Mesenchymal stem cell (in vitro differentiated cells and primary cell): ENCODE data around the gene TOR1B.
"Not testable (repeated sequence)": the region's sequence is repeated elsewhere in the genome, so short reads cannot be mapped to it uniquely, and the experiment has no call there.

Experiments used
- DNase-seq: peaks from one replicate; pipeline ENCODE4 v3.0.0-alpha.2; 2013
- H2AFZ ChIP-seq: one replicate; pipeline ENCODE4 v1.6.1; 2013; ENCODE audit warnings: low read depth, mild to moderate bottlenecking, control low read depth, inconsistent platforms, low read length, moderate library complexity
- H2AK5ac ChIP-seq: 2 replicates; pipeline ENCODE4 v1.6.1; 2013; ENCODE audit warnings: low read length, moderate library complexity, mild to moderate bottlenecking, inconsistent platforms; ENCODE audit not compliant: severe bottlenecking
- H2BK120ac ChIP-seq: one replicate; pipeline ENCODE4 v1.6.1; 2013; ENCODE audit warnings: low read depth, mild to moderate bottlenecking, inconsistent platforms, low read length, moderate library complexity
- H2BK12ac ChIP-seq, 2 experiments: one replicate each; pipeline ENCODE4 v1.6.1; 2013; ENCODE audit warnings: inconsistent platforms in 2 of 2, low read length in 2 of 2, mild to moderate bottlenecking in 2 of 2, moderate library complexity in 2 of 2, control low read depth in 1 of 2
- H2BK15ac ChIP-seq: one replicate; pipeline ENCODE4 v1.6.1; 2013; ENCODE audit warnings: mild to moderate bottlenecking, low read depth, inconsistent platforms; ENCODE audit not compliant: poor library complexity, severe bottlenecking
- H2BK5ac ChIP-seq: 2 replicates; pipeline ENCODE4 v1.6.1; 2013; ENCODE audit warnings: low read depth, mild to moderate bottlenecking, low read length, control low read depth, inconsistent platforms; ENCODE audit not compliant: poor library complexity, severe bottlenecking
- H3K14ac ChIP-seq, 2 experiments: one replicate each; pipeline ENCODE4 v1.6.1; 2013; ENCODE audit warnings: inconsistent platforms in 2 of 2, low read length in 2 of 2, control low read depth in 1 of 2, mild to moderate bottlenecking in 1 of 2, moderate library complexity in 1 of 2
- H3K18ac ChIP-seq, 2 experiments: one replicate each; pipeline ENCODE4 v1.6.1; 2013; ENCODE audit warnings: inconsistent platforms in 2 of 2, low read length in 2 of 2, control low read depth in 1 of 2, low read depth in 1 of 2, mild to moderate bottlenecking in 1 of 2
- H3K23ac ChIP-seq, 2 experiments: one replicate each; pipeline ENCODE4 v1.6.1; 2013; ENCODE audit warnings: inconsistent platforms in 2 of 2, low read length in 2 of 2, mild to moderate bottlenecking in 2 of 2, moderate library complexity in 2 of 2, control low read depth in 1 of 2
- H3K27ac ChIP-seq: 2 replicates; pipeline ENCODE4 v1.5.1; 2013; ENCODE audit warnings: mild to moderate bottlenecking, moderate library complexity, low read length, control low read depth, inconsistent platforms; ENCODE audit not compliant: poor library complexity, severe bottlenecking
- H3K27me3 ChIP-seq, 2 experiments: 2 replicates each; pipeline versions ENCODE4 v1.6.1 to v1.7.0; 2013; ENCODE audit warnings: low read length in 2 of 2, mild to moderate bottlenecking in 2 of 2, moderate library complexity in 2 of 2, control low read depth in 1 of 2, inconsistent platforms in 1 of 2; ENCODE audit not compliant: control insufficient read depth in 1 of 2, insufficient read depth in 1 of 2
- H3K36me3 ChIP-seq, 2 experiments: 2 replicates each; pipeline versions ENCODE4 v1.6.1 to v1.7.0; 2013; ENCODE audit warnings: low read length in 2 of 2, control low read depth in 1 of 2, inconsistent platforms in 1 of 2, low read depth in 1 of 2, mild to moderate bottlenecking in 1 of 2; ENCODE audit not compliant: insufficient read depth in 2 of 2, control insufficient read depth in 1 of 2
- H3K4ac ChIP-seq, 2 experiments: one replicate each; pipeline ENCODE4 v1.6.1; 2013; ENCODE audit warnings: inconsistent platforms in 2 of 2, low read length in 2 of 2, mild to moderate bottlenecking in 2 of 2, moderate library complexity in 2 of 2, control low read depth in 1 of 2, low read depth in 1 of 2
- H3K4me1 ChIP-seq: 2 replicates; pipeline ENCODE4 v1.6.1; 2013; ENCODE audit warnings: low read depth, low read length, control low read depth; ENCODE audit not compliant: control insufficient read depth, insufficient read depth
- H3K4me2 ChIP-seq: 2 replicates; pipeline ENCODE4 v1.6.1; 2013; ENCODE audit warnings: low read length, mild to moderate bottlenecking, inconsistent platforms; ENCODE audit not compliant: poor library complexity, severe bottlenecking
- H3K4me3 ChIP-seq, 2 experiments: 2 replicates each; pipeline versions ENCODE4 v1.5.1 to v1.7.0; 2013; ENCODE audit warnings: low read length in 2 of 2, mild to moderate bottlenecking in 2 of 2, control low read depth in 1 of 2, low read depth in 1 of 2; ENCODE audit not compliant: insufficient read depth in 1 of 2
- H3K79me1 ChIP-seq: replicated peaks from 2 replicates; pipeline ENCODE4 v1.6.1; 2013; ENCODE audit warnings: mild to moderate bottlenecking, control low read depth, low read length, inconsistent platforms; ENCODE audit not compliant: poor library complexity, severe bottlenecking
- H3K9ac ChIP-seq: 2 replicates; pipeline ENCODE4 v1.7.0; 2013; ENCODE audit warnings: mild to moderate bottlenecking, low read length, moderate library complexity
- H3K9me3 ChIP-seq: 2 replicates; pipeline ENCODE4 v1.7.0; 2013; ENCODE audit warnings: mild to moderate bottlenecking, low read length; ENCODE audit not compliant: control insufficient read depth
- H4K8ac ChIP-seq: one replicate; pipeline ENCODE4 v1.6.1; 2013; ENCODE audit warnings: inconsistent platforms, mild to moderate bottlenecking, low read length, moderate library complexity
- H4K91ac ChIP-seq: one replicate; pipeline ENCODE4 v1.6.1; 2013; ENCODE audit warnings: mild to moderate bottlenecking, low read length, inconsistent platforms
- WGBS: methylation state at CpG from one replicate; pipeline ENCODE4 v1.1.7; 2013; ENCODE audit warnings: mixed read lengths; 5-methylcytosine and 5-hydroxymethylcytosine counted together

The TOR1B gene

GRCh38 chr9:129761901-129762369, 41.0 kb upstream of the TOR1B start:
- Histone ChIP-seq H3K4me1 (peaks cover 11% of the 10 kb centered on the region), H3K36me3 (no peaks in the 10 kb centered on the region), H3K18ac (peak overlapping the region; percentile 65 to 100), H3K27me3 (no peaks in the 10 kb centered on the region), H3K9me3 (no peaks in the 10 kb centered on the region), H4K91ac (peak overlapping the region; percentile 84), H3K27ac (no peak overlapping the region), H3K9ac (peak overlapping the region; percentile 86), H2BK5ac (no peak overlapping the region), H3K4me3 (peak overlapping the region in 1 of 2 experiments; percentile 53), H2BK15ac (no peak overlapping the region), H3K79me1 (no peaks in the 10 kb centered on the region), H3K23ac (peak overlapping the region in 1 of 2 experiments; percentile 34), H3K4ac (peak overlapping the region in 1 of 2 experiments; percentile 95), H4K8ac (peak overlapping the region; percentile 79), H2BK12ac (peak overlapping the region; percentile 30 to 100), H3K4me2 (no peak overlapping the region), H2BK120ac (no peak overlapping the region), H2AK5ac (no peak overlapping the region), H3K14ac (peak overlapping the region in 1 of 2 experiments; percentile 98), H2AFZ (peak overlapping the region; percentile 19)
- WGBS, result 28% methylated on average over 6 of the region's 6 CpGs
- peak; percentile 94 for DNase-seq

DNA sequence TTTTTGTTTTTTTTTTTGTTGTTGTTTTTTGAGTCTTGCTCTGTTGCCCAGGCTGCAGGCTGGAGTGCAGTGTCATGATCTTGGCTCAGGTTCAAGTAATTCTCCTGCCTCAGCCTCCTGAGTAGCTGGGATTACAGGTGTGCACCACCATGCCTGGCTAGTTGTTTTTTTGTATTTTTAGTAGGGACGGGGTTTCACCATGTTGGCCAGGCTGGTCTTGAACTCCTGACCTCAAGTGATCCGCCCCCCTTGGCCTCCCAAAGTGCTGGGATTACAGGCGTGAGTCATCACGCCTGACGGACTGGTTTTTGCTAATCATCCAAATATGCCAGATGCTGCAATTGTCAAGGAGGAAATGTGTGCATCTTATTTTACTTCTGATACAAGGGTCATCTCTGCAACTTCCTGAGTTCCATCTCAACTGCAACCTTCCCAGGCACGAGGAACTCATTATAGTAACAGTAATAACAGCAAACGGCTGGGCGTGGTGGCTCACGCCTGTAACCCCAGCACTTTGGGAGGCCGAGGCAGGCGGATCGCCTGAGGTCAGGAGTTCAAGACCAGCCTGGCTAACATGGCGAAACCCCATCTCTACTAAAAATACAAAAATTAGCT, 40.5 kb upstream of the TOR1B start:
- WGBS, result 12% methylated on average over 13 of the region's 13 CpGs
- H3K4ac ChIP-seq, result peak overlapping the region in 1 of 2 experiments; percentile 95
- not testable (repeated sequence) for H3K27me3 ChIP-seq

GRCh38 chr9:129762985-129763926, 39.7 kb upstream of the TOR1B start:
- H2BK120ac ChIP-seq, result peak overlapping the region; percentile 50
- WGBS, result 59% methylated on average over 12 of the region's 13 CpGs
- peak; percentile 91 for DNase-seq
- H2BK5ac ChIP-seq, result no peak overlapping the region
- no peak overlapping the region for H3K4me2 ChIP-seq
- peak overlapping the region; percentile 86 for H3K9ac ChIP-seq
- H4K8ac ChIP-seq, result peak overlapping the region; percentile 52
- H2BK12ac ChIP-seq, result peak overlapping the region; percentile 51 to 99
- no peak overlapping the region for H2BK15ac ChIP-seq
- peaks cover 11% of the 10 kb centered on the region for H3K4me1 ChIP-seq
- peak overlapping the region in 1 of 2 experiments; percentile 81 for H3K14ac ChIP-seq
- peak overlapping the region in 1 of 2 experiments; percentile 33 for H3K4me3 ChIP-seq
- no peaks in the 10 kb centered on the region for H3K9me3 ChIP-seq
- no peaks in the 10 kb centered on the region for H3K79me1 ChIP-seq
- H2AFZ ChIP-seq, result no peak overlapping the region
- no peaks in the 10 kb centered on the region for H3K36me3 ChIP-seq
- H3K27me3 ChIP-seq, result no peaks in the 10 kb centered on the region
- no peak overlapping the region for H3K23ac ChIP-seq
- H2AK5ac ChIP-seq, result no peak overlapping the region
- peak overlapping the region; percentile 73 to 87 for H3K18ac ChIP-seq
- H4K91ac ChIP-seq, result peak overlapping the region; percentile 89
- H3K27ac ChIP-seq, result no peak overlapping the region
- peak overlapping the region; percentile 57 to 96 for H3K4ac ChIP-seq

More for the DNA sequence above, 40.5 kb upstream of the TOR1B start:
- peak overlapping the region; percentile 86 for H3K9ac ChIP-seq
- not testable (repeated sequence) for H3K14ac ChIP-seq, H3K23ac ChIP-seq, H3K79me1 ChIP-seq, H2BK120ac ChIP-seq, H2BK15ac ChIP-seq, H4K91ac ChIP-seq, H2BK12ac ChIP-seq, H2AK5ac ChIP-seq, H3K4me2 ChIP-seq, H3K27ac ChIP-seq, H4K8ac ChIP-seq, H3K36me3 ChIP-seq, H2AFZ ChIP-seq, H2BK5ac ChIP-seq, H3K9me3 ChIP-seq
- peak overlapping the region in 1 of 2 experiments; percentile 100 for H3K18ac ChIP-seq
- peak; percentile 98 for DNase-seq
- H3K4me1 ChIP-seq, result peaks cover 11% of the 10 kb centered on the region
- H3K4me3 ChIP-seq, result peak overlapping the region in 1 of 2 experiments; percentile 41
